Epithelial cell of proximal tubule (primary cell): ENCODE measurements around the gene CDHR2. TPM values are rescaled to one million over a fixed set of nuclear protein-coding genes. Genes with fewer than 3 reads are reported as not detected.

Source experiments
- DNase-seq: peaks from one replicate; pipeline ENCODE4 v3.0.0-alpha.2; 2011; ENCODE audit warnings: low read depth
- H3K4me3 ChIP-seq: 2 replicates; pipeline ENCODE4 v1.5.1; 2011; ENCODE audit warnings: low read depth, mild to moderate bottlenecking, low read length
- CTCF ChIP-seq: conservative IDR thresholded peaks from 2 replicates; pipeline ENCODE4 v1.5.1; 2012; ENCODE audit warnings: low read depth, mild to moderate bottlenecking, low read length
- total RNA-seq: library from RNA; depleted of rRNA; stranded (reverse); fragments of >200 nt; gene quantifications from 2 replicates; pipeline ENCODE4 v1.2.3, GENCODE V29; 2015

Gene CDHR2
- total RNA-seq, 1 donor from 2014 or later, result not detected

DNA sequence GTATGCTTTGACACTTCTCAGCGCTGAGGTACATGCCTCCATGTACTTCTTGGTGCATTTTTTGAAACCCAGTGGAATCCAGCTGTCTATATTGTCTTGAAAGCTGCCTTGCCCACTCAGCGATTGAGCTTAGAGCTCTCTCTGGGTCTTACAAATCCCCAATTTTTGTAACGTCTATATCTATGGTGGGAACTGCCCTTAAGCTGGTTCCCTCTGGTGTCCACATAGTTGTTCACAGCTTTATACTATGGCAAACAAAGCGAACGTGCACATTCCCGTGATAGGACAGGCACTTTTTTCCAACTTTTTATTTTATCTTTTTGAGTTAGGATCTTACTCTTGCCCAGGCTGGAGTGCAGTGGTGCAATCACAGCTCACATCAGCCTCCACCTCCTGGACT, 20.9 kb downstream of the CDHR2 start:
- no peak overlapping the region for H3K4me3 ChIP-seq
- peak; percentile 9 for TF ChIP-seq CTCF
- no peak for DNase-seq

DNA sequence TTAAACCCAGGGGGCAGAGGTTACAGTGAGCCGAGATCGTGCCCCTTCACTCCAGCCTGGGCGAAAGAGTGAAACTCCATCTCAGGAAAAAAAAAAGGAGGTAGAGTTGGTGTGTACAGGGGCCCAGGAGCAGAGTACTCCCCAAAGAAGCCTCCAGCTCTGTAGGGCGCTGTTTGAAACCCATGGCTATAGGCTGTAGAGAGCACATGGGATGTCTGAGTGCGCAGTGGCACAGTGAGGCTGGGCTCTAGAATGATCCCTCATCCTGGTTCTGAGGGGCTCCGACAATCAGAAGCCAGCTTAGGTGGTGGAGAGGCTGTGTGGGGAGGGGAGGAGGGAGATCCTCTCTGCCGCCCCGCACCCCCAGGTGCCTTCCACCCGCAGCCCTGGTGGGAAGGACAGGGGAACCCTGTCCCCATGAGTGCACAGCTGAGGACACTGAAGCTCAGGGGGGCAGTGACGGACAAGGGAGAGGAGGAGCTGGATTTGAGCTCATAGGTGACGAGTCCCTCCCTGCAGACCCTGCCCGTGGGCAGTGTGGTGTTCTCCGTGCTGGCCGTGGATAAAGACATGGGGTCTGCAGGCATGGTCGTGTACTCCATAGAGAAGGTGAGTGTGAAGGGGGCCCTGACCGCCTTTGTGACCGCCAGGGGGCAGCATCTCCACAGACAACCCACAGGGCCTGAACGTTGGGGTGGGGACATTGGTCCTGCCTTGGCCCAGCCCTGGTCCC, 24.6 kb downstream of the CDHR2 start:
- TF ChIP-seq CTCF, result peak; percentile 88
- no peak for DNase-seq
- H3K4me3 ChIP-seq, result no peak overlapping the region

DNA sequence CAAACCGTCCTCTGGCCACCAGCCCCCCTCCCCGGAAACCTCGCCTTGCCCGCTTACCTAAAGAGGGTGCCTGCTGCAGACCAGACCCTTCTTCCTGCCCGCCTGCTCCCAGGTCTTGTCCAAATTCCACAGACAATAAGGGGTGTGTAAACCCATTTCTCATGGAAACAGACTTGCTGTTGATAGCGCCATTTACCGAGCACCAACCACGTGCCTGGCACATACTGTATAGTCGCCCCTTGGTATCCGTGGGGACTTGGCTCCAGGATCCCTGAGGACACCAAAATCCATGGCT, 25.1 kb downstream of the CDHR2 start:
- no peak for DNase-seq
- no peak for TF ChIP-seq CTCF

GRCh38 chr5:176575066-176575465, 25.9 kb downstream of the CDHR2 start:
- no peak for TF ChIP-seq CTCF
- H3K4me3 ChIP-seq, result no peak overlapping the region
- DNase-seq, result no peak

More for the DNA sequence above, 25.1 kb downstream of the CDHR2 start:
- no peak overlapping the region for H3K4me3 ChIP-seq

DNA sequence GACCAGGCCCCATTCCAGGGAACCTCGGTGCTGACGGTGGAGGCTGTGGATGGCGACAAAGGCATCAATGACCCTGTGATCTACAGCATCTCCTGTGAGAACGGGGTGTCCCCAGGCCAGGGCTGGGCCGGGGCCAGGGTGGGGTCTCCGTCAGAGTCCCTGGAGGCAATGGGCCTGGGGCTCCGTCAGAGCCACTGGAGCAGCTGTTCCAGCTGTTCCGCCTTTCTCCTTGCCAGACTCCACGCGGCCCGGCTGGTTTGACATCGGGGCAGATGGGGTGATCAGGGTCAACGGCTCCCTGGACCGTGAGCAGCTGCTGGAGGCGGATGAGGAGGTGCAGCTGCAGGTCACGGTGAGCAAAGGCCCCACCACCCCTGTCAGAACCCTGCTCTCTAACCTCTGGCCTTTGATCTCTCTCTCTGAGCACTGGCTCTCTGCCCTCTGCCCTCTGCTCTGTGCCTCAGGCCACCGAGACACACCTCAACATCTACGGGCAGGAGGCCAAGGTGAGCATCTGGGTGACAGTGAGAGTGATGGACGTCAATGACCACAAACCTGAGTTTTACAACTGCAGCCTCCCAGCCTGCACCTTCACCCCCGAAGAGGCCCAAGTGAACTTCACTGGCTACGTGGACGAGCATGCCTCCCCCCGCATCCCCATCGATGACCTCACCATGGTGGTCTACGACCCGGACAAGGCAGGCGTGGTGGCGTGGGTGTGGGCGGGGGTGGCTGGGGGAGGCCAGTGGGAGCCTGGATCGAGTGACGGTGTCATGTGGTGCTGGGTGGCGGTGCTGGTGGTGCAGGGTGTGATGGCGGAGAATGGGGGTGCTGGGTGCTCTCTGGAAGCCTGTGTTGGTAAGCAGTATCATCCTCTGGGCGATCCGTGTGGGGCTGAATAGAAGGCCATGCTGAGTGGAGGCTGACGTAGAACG, 26.6 kb downstream of the CDHR2 start:
- no peak overlapping the region for H3K4me3 ChIP-seq
- no peak for TF ChIP-seq CTCF
- no peak for DNase-seq

DNA sequence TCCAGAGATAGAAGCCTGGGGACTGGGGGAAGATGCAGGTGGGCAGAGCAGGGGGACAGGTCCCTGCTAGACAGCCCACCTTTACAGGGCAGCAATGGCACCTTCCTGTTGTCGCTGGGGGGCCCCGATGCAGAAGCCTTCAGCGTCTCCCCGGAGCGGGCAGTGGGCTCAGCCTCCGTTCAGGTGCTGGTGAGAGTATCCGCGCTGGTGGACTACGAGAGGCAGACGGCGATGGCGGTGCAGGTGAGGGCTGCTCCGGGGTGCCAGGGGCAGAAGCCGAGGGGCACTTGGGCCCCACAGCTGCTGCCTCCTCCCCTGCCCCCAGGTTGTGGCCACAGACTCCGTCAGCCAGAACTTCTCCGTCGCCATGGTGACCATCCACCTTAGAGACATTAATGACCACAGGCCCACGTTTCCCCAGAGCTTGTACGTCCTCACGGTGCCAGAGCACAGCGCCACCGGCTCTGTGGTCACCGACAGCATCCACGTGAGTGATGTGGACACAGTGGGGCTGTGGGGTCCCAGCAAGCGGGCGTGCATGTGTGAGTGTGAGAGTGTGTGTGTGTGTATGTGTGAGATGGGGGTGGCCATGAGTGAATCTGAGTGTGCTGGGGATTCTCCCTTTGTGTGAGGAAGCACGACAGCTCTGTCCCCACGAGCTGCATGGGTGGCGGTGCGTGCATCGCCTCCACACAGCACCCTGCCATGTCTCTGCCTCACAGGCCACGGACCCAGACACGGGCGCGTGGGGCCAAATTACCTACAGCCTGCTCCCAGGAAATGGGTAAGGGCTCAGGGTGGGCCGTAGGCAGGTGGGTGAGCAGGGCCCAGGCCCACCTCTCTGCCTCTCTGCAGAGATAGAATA, 28.4 kb downstream of the CDHR2 start:
- no peak for TF ChIP-seq CTCF
- no peak overlapping the region for H3K4me3 ChIP-seq
- DNase-seq, result no peak
